Effector memory CD8-positive, alpha-beta T cell (primary cell): Measurements from ENCODE around the gene DCAF11.

Source experiments
- ATAC-seq: fragments of 150-1000 bp; cut with Tn5 transposase; replicated peaks from 2 replicates; pipeline ENCODE4 v1.10.0; 2021; ENCODE audit warnings: mild to moderate bottlenecking, moderate library complexity
- DNase-seq, 3 experiments: peaks; one replicate each; pipeline ENCODE4 v3.0.0; 2021
- H3K27ac Mint-ChIP-seq, 2 donors: one replicate each; pipeline ENCODE4 v1.8.0; 2022; ENCODE audit warnings: mild to moderate bottlenecking in 2 of 2, mixed read lengths in 2 of 2, moderate library complexity in 2 of 2
- H3K27me3 Mint-ChIP-seq, 2 donors: one replicate each; pipeline ENCODE4 v1.8.0; 2022; ENCODE audit warnings: mixed read lengths in 2 of 2
- H3K36me3 Mint-ChIP-seq: one replicate; pipeline ENCODE4 v1.8.0; 2022; ENCODE audit warnings: mild to moderate bottlenecking, moderate library complexity, mixed read lengths; ENCODE audit not compliant: insufficient read depth
- H3K4me1 Mint-ChIP-seq, 2 donors: one replicate each; pipeline ENCODE4 v1.8.0; 2022; ENCODE audit warnings: low read depth in 2 of 2, mixed read lengths in 2 of 2
- H3K4me3 Mint-ChIP-seq, 2 donors: one replicate each; pipeline ENCODE4 v1.8.0; 2022; ENCODE audit warnings: mild to moderate bottlenecking in 2 of 2, mixed read lengths in 2 of 2, moderate library complexity in 2 of 2
- H3K9me3 Mint-ChIP-seq, 2 donors: one replicate each; pipeline ENCODE4 v1.8.0; 2022; ENCODE audit warnings: mixed read lengths in 2 of 2

The DCAF11 gene

GRCh38 chr14:24147761-24148428 is 33.3 kb downstream of the DCAF11 start:
- Mint-ChIP-seq H3K36me3 (peaks cover 44% of the 10 kb centered on the region), H3K27ac (peak overlapping the region; percentile 87 to 95), H3K4me3 (peak overlapping the region; percentile 97 to 98), H3K4me1 (peaks cover 34 to 37% of the 10 kb centered on the region in 2 donors), H3K27me3 (no peaks in the 10 kb centered on the region), H3K9me3 (no peaks in the 10 kb centered on the region)
- no peak for ATAC-seq
- peak in 1 of 3 experiments; percentile 5 for DNase-seq

GRCh38 chr14:24149302-24149969 is 34.9 kb downstream of the DCAF11 start:
- Mint-ChIP-seq H3K27ac (peak overlapping the region in 1 of 2 donors; percentile 46), H3K36me3 (peaks cover 53% of the 10 kb centered on the region), H3K4me1 (peaks cover 30 to 32% of the 10 kb centered on the region in 2 donors), H3K4me3 (peak overlapping the region; percentile 97 to 98), H3K27me3 (no peaks in the 10 kb centered on the region), H3K9me3 (no peaks in the 10 kb centered on the region)
- DNase-seq (no peak), ATAC-seq (no peak)

- H3K36me3 Mint-ChIP-seq: peaks cover 54% of the 10 kb centered on the region
- H3K4me1 Mint-ChIP-seq: peaks cover 28 to 30% of the 10 kb centered on the region in 2 donors
- H3K27me3 Mint-ChIP-seq: no peaks in the 10 kb centered on the region
- H3K27ac Mint-ChIP-seq: no peak overlapping the region
- DNase-seq: no peak
- no peak overlapping the region for H3K4me3 Mint-ChIP-seq
- ATAC-seq: no peak
- no peaks in the 10 kb centered on the region for H3K9me3 Mint-ChIP-seq
These were observed 35.5 kb downstream of the DCAF11 start for GRCh38 chr14:24150061-24150460.

GRCh38 chr14:24150567-24150966 is 36.0 kb downstream of the DCAF11 start:
- H3K4me3 Mint-ChIP-seq: no peak overlapping the region

GRCh38 chr14:24150993-24151392 is 36.4 kb downstream of the DCAF11 start:
- Mint-ChIP-seq H3K9me3 (no peaks in the 10 kb centered on the region), H3K27ac (peak overlapping the region in 1 of 2 donors; percentile 73), H3K4me1 (peaks cover 19 to 22% of the 10 kb centered on the region in 2 donors), H3K4me3 (no peak overlapping the region), H3K36me3 (peaks cover 59% of the 10 kb centered on the region), H3K27me3 (no peaks in the 10 kb centered on the region)
- DNase-seq (no peak), ATAC-seq (no peak)

More at GRCh38 chr14:24150567-24150966, 36.0 kb downstream of the DCAF11 start:
- no peak for ATAC-seq
- no peak for DNase-seq
- peak overlapping the region; percentile 25 to 73 for H3K27ac Mint-ChIP-seq
- peaks cover 55% of the 10 kb centered on the region for H3K36me3 Mint-ChIP-seq
- no peaks in the 10 kb centered on the region for H3K27me3 Mint-ChIP-seq
- H3K9me3 Mint-ChIP-seq: no peaks in the 10 kb centered on the region
- peaks cover 23 to 26% of the 10 kb centered on the region in 2 donors for H3K4me1 Mint-ChIP-seq

GRCh38 chr14:24151404-24152080 is 37.0 kb downstream of the DCAF11 start:
- peaks cover 63% of the 10 kb centered on the region for H3K36me3 Mint-ChIP-seq
- DNase-seq: no peak
- H3K27ac Mint-ChIP-seq: no peak overlapping the region
- no peak for ATAC-seq
- no peaks in the 10 kb centered on the region for H3K9me3 Mint-ChIP-seq
- H3K27me3 Mint-ChIP-seq: no peaks in the 10 kb centered on the region
- H3K4me3 Mint-ChIP-seq: no peak overlapping the region
- peaks cover 19% of the 10 kb centered on the region in 2 donors for H3K4me1 Mint-ChIP-seq

GRCh38 chr14:24155100-24155499 is 40.5 kb downstream of the DCAF11 start:
- peak overlapping the region in 1 of 2 donors; percentile 78 for H3K27ac Mint-ChIP-seq
- no peaks in the 10 kb centered on the region for H3K9me3 Mint-ChIP-seq
- DNase-seq: no peak
- no peak for ATAC-seq
- no peak overlapping the region for H3K4me3 Mint-ChIP-seq
- no peaks in the 10 kb centered on the region for H3K27me3 Mint-ChIP-seq
- peaks cover 0 to 5% of the 10 kb centered on the region in 2 donors for H3K4me1 Mint-ChIP-seq
- H3K36me3 Mint-ChIP-seq: peaks cover 91% of the 10 kb centered on the region

- H3K27me3 Mint-ChIP-seq: no peaks in the 10 kb centered on the region
- ATAC-seq (no peak), DNase-seq (no peak)
- peaks cover 93% of the 10 kb centered on the region for H3K36me3 Mint-ChIP-seq
- peaks cover 10% of the 10 kb centered on the region in 2 donors for H3K4me1 Mint-ChIP-seq
- H3K4me3 Mint-ChIP-seq: no peak overlapping the region
- H3K27ac Mint-ChIP-seq: no peak overlapping the region
- no peaks in the 10 kb centered on the region for H3K9me3 Mint-ChIP-seq
These were observed 42.3 kb downstream of the DCAF11 start for GRCh38 chr14:24156840-24157239.

- no peak overlapping the region for H3K27ac Mint-ChIP-seq
- H3K36me3 Mint-ChIP-seq: peaks cover 93% of the 10 kb centered on the region
- no peak for ATAC-seq
These were observed 42.8 kb downstream of the DCAF11 start for GRCh38 chr14:24157331-24157730.

GRCh38 chr14:24159777-24160498 is 45.4 kb downstream of the DCAF11 start:
- peaks cover 35 to 37% of the 10 kb centered on the region in 2 donors for H3K4me1 Mint-ChIP-seq

More at GRCh38 chr14:24157331-24157730, 42.8 kb downstream of the DCAF11 start:
- Mint-ChIP-seq H3K9me3 (no peaks in the 10 kb centered on the region), H3K4me1 (peaks cover 15% of the 10 kb centered on the region in 2 donors), H3K4me3 (no peak overlapping the region), H3K27me3 (no peaks in the 10 kb centered on the region)
- no peak for DNase-seq

GRCh38 chr14:24160499-24160849 is 45.9 kb downstream of the DCAF11 start:
- peaks cover 38 to 39% of the 10 kb centered on the region in 2 donors for H3K4me1 Mint-ChIP-seq
- DNase-seq: no peak
- H3K9me3 Mint-ChIP-seq: no peaks in the 10 kb centered on the region
- peak overlapping the region; percentile 93 to 96 for H3K4me3 Mint-ChIP-seq
- ATAC-seq: no peak
- peaks cover 97% of the 10 kb centered on the region for H3K36me3 Mint-ChIP-seq
- H3K27me3 Mint-ChIP-seq: no peaks in the 10 kb centered on the region
- peak overlapping the region; percentile 96 to 97 for H3K27ac Mint-ChIP-seq

More at GRCh38 chr14:24159777-24160498, 45.4 kb downstream of the DCAF11 start:
- H3K36me3 Mint-ChIP-seq: peaks cover 96% of the 10 kb centered on the region
- H3K4me3 Mint-ChIP-seq: no peak overlapping the region
- peak overlapping the region; percentile 51 to 96 for H3K27ac Mint-ChIP-seq
- no peak for ATAC-seq
- H3K27me3 Mint-ChIP-seq: no peaks in the 10 kb centered on the region
- DNase-seq: no peak
- no peaks in the 10 kb centered on the region for H3K9me3 Mint-ChIP-seq

- Mint-ChIP-seq H3K36me3 (peaks cover 97% of the 10 kb centered on the region), H3K4me3 (peak within 1 kb of the TSS; percentile 93 to 96), H3K4me1 (peaks cover 40 to 42% of the 10 kb centered on the region in 2 donors), H3K9me3 (no peaks in the 10 kb centered on the region), H3K27me3 (no peaks in the 10 kb centered on the region), H3K27ac (peak within 1 kb of the TSS; percentile 96 to 97)
- peak; percentile 90 for ATAC-seq
- peak; percentile 97 to 98 (median 97) for DNase-seq
These were observed 46.5 kb downstream of the DCAF11 start, which contains the start of gene IRF9 for GRCh38 chr14:24160850-24161804. Gene IRF9, plus strand, starts transcription at chr14:24161265. Its CDS starts 880 bp downstream, at chr14:24162145.
